ENCODE measurements around the gene KCNN1.
A peak's percentile ranks its signal among the peaks of the same experiment; 100 is the strongest.

KCNN1 gene

GRCh38 chr19:17947815-17948513 is 18.9 kb upstream of the KCNN1 start:
- peak; percentile 90 for DNase-seq

DNA sequence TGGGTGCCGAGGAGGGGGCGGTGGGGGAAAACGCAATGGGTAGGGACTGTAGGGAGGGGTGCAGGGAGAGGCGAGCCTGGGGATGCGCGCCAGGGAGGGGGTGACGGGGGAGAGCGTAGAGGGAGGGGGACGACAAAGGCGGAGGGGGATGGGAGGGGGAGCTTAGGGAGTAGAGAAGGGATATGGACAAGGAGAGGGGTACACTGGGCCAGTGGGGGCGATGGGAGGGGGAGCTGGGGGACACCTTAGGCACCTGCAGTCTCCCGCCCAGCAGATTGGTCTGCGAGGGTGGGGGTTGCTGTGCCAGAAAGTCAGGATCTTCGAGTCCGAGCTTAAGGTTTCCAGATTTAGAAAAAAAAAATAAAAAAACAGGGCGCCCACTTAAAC is 18.4 kb upstream of the KCNN1 start:
- peak; percentile 67 for DNase-seq

DNA sequence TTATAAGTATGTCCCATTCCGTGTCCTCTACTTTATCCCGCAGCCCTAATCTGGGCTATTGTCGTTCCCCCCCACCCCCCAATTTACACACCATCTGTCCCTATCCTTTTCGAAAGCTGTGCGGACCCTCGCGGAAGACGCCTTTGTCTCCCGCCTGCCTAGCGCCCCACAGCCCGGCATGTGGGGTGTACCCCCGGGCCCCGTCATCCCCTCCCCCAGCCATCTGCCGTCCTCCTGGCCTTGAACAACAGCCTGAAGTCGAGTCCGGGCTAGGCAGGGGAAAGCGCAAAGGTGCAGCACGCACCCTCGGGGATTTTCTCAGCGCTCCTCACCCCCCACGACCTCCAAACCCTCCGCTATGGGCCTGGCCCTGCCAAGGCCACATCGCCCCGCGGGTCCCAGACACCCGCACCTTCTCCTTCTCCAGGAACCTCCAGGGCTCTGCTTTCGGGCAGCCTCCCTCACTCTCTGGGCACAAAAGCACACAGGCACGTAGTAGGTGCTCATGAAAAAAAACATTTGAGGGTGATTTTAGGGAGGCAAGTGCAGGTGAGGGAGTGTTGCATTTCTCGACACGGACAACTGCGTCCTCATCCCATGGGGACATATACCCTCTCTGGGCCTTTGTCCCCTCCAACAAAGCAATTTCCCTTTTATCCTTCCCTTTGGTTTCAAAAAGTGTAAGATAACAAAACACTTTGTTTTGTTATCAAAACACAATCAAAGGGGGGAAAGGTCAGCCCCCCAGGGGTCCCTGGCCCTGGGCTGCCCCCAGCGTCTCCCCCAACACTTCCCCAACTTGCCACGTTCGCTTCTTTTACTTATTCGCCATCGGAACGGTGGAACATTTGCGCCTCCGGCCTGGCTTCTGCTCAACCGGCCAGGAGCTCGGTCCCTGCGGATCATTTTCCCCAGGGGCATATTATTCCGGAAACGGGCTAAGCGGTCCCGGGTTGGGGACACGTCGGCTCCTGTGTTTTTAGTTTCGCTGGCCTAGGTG is 17.7 kb upstream of the KCNN1 start:
- DNase-seq, result peak; percentile 49

DNA sequence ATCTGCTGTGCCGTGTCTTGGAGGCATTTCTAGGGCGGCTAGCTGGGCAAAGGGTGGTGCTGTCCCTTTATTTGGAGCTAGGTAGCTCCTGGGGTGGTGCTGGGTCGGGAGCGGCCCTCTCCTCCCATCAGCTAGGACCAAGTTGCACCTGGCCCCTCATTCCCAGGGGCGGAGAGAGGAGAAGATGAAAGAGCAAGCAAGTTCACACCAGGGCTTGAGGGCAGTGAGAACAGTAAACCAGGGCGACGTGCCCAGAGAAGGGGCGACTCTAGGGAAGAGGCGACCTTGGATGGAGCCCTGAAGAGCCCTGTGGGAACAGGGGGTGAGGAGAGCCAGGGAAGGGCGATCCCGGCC is 17.0 kb upstream of the KCNN1 start:
- DNase-seq, result no peak

DNA sequence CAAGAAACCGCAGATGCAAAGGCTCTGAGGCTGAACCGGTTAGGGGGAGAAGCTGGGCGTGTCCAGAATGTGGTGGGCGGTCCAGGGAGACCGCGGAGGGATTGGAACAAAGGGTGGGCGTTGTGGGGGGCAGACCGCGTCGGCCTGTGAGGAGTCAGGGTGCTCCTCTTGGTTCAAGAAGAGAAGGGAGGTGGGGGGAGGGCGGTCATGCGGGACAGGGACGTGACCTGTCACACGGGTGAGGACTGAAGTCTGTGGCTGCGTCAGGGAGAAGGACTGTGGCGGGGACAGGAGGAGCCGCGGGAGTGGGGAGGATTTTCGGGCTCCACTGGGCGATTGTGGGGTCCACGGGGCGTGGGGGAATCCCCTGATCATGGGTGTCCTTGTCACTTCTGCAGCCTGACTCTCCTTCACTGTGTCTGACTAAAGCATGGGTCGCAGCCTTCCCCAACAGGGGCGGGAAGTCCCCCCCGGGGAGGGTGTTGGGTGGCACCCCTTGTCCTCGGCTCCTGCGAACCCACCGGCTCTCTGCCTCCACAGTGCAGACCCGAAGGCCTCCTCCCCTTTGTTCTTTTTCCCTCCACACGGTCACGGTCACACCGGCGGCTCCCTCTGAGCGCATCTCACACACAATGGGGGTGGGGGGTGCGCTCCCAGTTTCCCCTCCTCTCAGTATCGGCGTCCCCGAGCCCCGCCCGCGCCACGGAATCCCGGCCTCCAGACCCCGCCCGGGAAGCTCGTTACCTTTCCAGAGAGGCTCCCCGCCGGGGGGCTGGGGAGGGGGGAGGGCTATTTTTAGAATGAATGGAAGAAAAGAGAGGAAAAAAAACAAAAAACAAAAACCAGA is 16.4 kb upstream of the KCNN1 start:
- DNase-seq, result peak; percentile 56

- no peak for DNase-seq
Measured at GRCh38 chr19:17951157-17951989, 15.5 kb upstream of the KCNN1 start.

- DNase-seq, result no peak
Measured at GRCh38 chr19:17951990-17952976, 14.6 kb upstream of the KCNN1 start.

GRCh38 chr19:17953316-17953801 is 13.5 kb upstream of the KCNN1 start:
- DNase-seq, result no peak

DNA sequence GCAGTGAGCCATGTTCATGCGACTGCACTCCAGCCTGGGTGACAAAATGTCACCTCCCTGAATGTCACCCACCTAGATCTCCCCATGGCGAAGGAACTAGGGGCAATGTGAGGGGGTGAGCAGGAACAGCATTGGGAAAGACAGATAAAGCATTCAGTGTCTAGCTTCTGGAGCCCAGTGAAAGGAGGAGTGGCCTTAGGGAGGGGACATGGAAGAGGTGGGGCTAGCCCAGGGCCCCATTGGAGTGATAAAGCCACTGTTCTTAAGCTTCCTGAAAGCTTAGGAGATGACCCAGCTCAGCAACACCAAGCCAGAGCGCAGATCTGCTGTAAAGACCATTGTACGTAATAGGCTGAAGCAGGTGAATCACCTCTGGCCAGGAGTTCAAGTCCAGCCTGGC is 13.0 kb upstream of the KCNN1 start:
- DNase-seq, result no peak

DNA sequence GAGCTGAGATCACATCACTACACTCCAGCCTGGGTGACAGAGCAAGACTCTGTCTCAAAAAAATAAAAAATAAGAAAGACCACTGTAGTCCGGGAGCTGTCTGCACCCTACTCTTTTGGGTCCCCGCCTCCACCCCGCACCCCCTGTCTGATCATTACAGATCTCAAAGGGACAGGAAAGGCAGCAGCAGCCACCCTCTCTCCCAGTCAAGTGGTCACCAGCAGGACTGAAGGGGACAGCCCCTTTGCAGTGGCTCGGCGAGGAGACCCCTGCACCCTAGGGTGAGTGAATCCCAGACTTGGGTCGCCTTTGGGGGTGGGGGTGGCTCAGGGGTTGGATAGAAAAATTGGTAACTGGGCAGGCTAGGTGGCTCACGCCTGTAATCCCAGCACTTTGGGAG is 12.5 kb upstream of the KCNN1 start:
- DNase-seq, result no peak

DNA sequence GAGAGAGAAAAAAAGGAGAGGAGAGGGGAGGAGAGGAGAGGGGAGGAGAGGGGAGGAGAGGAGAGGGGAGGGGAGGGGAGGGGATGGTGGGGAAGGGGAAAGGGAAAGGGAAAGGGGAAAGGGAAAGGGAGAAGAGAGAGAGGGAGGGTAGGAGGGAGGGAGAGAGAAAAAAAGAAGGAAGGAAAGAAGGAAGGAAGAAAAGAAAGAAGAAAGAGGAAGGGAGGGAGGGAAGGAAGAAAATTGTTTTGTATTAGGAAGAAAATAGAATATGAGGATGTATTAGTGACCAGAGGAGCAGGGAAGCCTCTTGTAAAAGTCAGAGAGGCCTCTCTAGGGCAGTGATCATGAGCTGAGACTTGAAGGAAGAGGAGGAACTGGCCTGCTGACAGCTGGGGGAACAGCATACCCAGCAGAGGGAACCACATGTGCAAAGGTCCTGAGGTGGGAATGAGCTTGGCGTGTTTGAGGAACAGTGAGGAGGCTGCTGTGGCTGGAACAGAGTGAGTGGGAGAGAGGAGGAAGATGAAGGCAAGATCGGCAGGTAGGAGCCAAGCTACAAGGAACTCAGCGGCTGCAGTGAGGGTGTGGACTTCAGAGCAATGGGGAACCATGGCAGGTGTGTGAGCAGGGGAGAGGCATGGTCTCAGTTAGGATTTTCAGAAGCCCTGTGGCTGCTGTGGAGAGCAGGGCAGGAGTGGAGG is 9.6 kb upstream of the KCNN1 start:
- DNase-seq, result no peak

- DNase-seq, result no peak
Measured at GRCh38 chr19:17957885-17958284, 9.0 kb upstream of the KCNN1 start.

DNA sequence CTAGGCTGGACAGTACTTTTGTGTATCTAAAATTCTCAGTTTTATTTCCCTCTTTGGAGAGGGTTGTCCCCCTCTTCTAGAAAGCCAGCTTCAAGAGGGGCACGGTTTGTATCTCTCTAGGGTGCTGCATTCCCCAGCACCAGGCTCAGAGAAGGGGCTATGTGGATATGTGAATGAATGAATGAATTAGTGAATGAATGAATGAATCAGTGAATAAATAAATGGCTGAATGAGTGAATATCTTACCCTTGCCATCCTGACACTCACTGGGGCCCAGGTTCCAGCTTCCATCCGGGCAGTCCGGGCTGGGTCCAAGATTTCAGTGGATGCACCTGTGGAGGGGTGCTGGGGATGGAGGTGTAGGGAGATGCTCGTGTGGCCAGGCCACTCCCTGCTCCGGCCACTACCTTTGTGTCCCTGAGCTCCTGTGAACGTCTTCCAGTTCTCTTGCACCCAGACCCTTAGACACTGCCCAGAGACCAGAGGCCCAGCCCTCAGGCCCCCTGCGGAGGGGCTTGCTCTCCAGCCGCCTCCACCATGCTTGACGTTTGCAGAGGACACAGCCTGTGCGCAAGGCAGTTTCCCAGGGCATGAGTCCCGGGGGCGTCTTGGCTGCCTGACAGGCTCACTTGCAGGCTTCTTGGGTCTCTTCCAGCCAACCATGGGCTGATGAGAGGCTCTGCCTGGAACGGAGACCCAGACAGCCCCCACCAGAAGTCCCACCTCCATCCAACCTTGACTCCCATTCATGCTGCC is 2.8 kb upstream of the KCNN1 start:
- DNase-seq, result no peak

- DNase-seq, result no peak
Measured at GRCh38 chr19:17965370-17966128, 1.4 kb upstream of the KCNN1 start.

- no peak for DNase-seq
Measured at GRCh38 chr19:17966129-17966483, 801 bp upstream of the KCNN1 start.

GRCh38 chr19:17967257-17968051 is 547 bp downstream of the KCNN1 start:
- no peak for DNase-seq

GRCh38 chr19:17968362-17968761 is 1.5 kb downstream of the KCNN1 start:
- DNase-seq, result no peak

Measured in NCI-H1694 (cell line).